ENCODE results near the gene BARHL1.

BARHL1 gene

GRCh38 chr9:132582276-132582785, at the start of gene BARHL1:
Gene BARHL1, plus strand, starts transcription at chr9:132582606. Its CDS starts 192 bp downstream, at chr9:132582798.
- DNase-seq = no peak

GRCh38 chr9:132534832-132535231, 47.6 kb upstream of the BARHL1 start:
- DNase-seq = no peak

DNA sequence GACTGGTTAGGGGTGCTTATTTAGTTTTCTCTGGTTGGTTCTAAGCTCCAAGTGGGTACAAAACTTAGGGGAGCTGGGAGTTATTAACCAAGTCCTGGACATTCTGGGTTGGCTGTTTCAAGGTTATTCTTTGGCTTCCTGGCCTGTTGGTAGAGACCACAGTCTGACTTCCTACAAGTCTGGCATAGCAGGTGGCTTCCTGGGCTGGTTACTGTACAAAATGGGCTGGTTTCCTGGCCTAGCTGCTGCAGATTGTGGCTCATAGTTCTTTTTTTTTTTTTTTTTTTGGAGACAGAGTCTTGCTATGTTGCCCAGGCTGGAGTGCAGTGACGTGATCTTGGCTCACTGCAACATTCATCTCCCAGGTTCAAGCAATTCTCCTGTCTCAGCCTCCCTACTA, 46.3 kb upstream of the BARHL1 start:
- no peak for DNase-seq

GRCh38 chr9:132537352-132537751, 45.1 kb upstream of the BARHL1 start:
- no peak for DNase-seq

- no peak for DNase-seq
Measured at GRCh38 chr9:132538071-132538470, 44.3 kb upstream of the BARHL1 start.

GRCh38 chr9:132539096-132539495, 43.3 kb upstream of the BARHL1 start:
- DNase-seq = no peak

- DNase-seq = no peak
Measured at GRCh38 chr9:132541051-132541450, 41.4 kb upstream of the BARHL1 start.

DNA sequence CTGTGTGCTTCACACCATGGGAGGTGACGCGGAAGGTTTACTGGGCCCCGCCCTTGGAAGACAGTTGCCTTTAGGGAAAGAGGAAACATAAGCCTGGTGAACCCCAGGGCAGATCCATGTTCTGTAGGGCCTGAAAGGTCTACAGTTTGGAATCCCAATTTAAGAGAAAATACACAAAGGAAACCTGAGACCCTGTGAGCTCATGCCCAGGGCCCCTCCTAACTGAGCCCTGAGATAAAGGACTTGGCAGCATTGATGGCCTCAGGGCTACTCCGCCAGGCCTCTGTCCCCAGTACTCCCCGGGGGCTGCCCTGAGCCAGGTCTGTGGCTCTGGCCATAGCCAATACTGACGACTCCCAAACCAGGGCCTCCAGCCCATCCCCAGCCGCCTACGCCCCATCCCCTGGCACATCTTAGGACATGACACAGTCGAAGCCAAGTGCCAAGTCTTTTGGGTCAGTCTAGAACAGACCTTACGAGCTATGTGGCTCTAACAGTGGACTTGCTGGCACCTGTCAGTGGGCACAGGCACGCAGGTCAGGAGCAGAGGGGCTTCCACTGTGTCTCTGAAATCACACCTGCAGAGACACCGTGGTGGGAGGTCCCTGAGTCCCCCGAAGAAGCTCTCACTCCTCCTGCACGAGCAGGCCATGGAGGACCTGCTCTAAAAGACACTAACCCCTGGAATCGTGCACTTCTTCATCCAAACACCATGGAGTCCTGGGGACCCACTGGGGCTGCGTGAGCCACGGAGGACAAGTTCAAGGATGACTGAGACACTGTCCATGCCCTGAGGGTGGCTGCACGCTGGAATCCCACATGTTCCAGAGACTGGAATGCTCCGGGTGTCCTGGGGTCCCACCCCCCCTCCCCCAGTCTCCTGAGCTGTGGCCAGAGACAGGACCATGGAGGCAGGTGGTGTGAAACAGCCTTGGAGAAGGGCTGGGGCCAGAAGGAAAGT, 40.3 kb upstream of the BARHL1 start:
- DNase-seq = no peak

- DNase-seq = no peak
Measured at GRCh38 chr9:132543251-132543650, 39.2 kb upstream of the BARHL1 start.

GRCh38 chr9:132543960-132544359, 38.4 kb upstream of the BARHL1 start:
- no peak for DNase-seq

DNA sequence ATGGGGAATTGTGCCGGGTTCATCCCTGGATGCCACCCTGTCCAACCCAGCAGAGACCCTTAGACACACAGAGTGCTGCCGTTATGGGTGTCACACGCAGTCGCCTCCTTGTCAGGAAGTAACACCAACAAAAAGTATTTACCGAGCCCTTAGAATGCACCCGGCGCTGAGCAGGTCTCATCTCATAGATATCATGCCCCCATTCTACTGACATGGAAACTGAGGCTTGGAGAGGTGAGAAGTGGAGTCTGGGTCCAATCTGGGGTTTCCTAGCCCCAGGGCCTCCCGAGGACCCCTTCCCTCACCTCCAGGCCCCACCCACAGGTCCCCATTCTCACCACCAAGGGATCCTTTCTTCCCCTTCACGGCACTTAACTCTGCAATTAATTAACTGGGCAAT, 36.8 kb upstream of the BARHL1 start:
- DNase-seq = no peak

DNA sequence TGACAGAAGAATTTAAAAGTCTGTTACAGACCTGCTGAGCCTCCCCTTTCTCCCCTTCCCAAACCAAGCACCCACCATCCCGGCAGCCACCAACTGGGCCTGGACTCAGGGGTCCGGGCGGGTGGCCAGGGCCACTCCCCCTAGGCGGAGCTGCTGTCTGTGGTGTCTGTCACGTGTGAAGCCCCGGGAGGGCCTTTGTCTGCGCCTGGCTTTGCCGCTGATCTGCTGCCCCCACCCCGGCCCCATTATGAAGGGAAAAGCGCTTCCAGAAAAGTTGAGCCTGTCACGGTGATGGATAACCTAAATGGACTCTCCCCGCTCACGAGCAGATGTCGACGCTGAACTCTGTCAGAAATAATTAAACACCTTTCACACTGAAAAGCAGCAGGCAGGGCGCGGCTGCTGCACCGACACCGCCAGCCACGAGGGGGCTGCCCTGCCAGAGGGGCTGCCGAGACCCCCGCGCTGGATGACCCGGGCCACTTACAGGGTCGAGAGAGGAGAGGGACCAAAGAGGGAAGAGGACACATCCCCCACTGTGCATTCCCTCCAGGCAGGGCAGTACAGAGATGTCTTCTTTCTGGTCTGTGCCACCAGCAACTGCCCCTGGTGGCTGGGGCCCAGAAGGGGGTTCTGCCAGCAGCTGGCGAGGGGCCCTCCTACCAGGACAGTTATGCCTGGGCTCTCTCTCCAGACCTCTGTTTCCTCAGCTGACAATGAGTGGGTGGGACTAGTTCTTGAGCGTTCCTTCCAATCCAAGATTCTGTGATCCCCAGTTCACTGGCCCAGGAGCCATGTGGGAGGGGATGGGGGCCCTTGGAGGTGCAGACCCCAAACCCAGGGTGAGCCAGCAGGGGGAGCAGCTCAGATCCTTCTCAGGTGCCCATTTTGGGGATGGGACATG, 36.0 kb upstream of the BARHL1 start:
- peak in 10 of 56 donors; percentile 0 to 34 (median 11) for DNase-seq

DNA sequence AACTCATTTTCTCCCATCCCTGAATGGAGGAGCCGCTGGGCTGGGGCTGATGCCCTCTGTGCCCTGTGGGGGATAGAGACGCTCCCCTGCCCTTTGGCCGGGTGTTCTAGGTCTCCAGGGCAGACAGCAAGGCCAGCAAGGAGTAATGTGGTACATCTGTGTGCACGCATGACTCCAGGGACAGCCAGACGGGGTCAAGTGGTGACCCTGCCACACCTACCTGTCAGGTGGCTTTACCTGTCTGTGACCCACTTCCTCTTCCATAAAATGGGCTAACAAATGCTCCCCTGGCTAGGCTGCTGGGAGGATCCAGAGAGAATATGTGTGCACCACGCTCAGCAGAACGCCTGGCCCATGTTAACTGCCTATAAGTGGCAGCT, 35.4 kb upstream of the BARHL1 start:
- no peak for DNase-seq

DNA sequence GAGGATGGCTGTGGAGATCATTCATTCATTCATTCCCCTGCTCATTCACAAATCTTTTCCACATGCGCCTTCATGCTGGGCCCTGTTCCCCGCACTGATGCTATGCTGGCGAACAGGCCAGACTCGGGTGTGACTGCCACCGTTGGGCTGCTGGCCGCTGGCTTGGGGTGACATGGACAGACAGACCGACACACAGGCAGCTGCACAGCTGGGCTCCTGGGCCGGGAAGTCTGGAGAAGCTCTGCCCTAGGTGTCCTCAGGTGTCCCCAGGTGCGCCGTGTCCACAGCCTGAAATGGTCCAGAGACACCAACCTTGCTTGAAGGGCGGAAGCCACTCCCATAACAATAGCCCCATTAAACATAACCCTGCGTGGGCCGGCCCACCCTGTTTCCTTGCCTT, 35.0 kb upstream of the BARHL1 start:
- no peak for DNase-seq

DNA sequence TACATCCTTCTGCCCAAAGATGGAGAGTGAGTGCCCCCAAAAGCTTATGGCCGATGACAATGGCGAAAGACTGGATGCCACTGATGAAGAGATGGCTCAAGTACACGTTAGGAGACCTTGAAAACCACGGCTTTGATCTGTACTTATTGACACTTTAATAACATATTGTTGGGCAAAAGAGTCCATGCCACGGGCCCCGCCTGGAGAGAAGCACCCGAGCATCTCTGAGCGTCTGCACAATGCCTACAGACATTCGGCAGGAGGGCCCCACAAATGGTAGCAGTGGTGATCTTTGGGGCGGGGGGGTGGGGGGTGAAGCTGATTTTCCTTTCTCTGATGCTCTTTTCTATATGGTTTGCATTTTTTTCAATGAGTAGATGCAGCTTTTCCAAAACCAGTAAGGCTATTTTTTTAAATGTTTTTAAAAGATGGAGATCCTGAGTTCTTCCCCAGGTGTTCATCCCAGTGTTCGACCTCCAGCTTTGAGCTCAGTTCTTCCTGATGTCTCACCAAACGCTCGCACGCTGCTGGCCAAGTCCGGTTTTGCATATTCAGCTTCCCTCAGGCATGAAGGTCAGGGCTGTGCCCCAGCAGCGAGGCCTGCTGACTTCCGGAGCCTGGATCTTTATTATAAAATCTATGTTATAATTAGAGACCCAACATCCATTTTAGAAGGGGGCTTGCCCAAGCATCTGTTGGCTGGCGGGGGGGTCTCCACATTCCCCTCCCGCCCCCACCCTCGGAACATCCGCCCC, 34.3 kb upstream of the BARHL1 start:
- no peak for DNase-seq

DNA sequence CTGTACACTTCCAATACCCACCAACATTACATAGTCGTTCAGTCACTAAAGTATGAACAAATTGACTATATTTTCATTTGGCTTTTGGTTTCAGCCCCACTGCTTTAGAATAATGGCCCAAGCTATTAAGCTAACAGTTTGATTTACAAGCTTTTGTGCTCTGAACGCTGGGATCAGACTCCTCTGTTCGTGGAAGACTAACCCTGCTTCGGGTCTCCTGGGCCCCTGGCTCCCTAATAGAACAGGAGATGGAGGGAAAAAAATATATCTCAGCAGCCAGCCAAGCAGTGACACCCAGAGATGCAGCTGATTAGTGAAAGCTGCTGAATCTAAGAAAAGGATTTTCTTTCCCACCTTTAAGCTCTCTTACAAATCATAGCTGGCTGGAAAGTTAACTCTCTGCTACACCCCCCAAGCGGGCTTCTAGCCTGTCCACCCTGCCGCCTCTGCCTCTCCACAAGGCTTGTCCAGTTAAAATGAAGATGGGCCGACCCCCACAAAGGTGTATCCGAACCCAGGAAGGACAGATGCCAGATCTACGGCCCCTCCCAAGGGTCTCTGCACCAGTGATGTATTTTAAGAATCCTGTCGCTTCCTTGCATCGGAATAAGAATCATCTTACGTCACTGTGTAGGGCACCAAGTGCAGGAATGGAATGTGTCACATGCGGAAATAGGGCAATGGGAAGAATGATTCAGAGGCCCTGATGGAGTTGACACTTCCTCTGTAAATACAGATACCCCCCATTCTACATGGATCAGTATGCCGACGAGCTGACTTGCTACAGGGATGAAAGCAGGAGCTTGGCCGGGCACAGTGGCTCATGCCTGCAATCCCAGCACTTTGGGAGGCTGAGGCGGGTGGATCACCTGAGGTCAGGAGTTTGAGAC, 33.4 kb upstream of the BARHL1 start:
- no peak for DNase-seq

- DNase-seq = no peak
Measured at GRCh38 chr9:132551556-132551955, 30.9 kb upstream of the BARHL1 start.

DNA sequence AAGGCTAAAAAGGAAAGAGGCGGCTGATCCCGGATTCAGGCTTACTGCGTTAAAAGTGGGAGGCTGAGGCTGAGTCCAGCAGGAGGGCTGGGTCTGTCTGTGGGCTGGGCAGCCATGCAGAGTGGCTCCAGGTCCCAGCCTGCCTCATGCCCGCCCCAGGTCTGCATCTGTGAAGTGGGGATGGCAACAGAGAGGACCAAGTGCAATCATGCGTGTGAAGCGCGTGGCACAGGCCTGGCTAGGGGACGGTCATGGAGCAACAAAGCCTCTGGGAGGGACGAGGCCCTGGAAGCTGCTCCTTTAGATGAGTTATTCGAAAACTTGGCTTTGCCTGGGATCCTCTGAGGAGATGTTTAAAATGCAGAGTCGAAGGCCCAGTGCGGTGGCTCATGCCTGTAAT, 30.4 kb upstream of the BARHL1 start:
- no peak for DNase-seq

GRCh38 chr9:132554755-132555154, 27.7 kb upstream of the BARHL1 start:
- no peak for DNase-seq

GRCh38 chr9:132555528-132555927, 26.9 kb upstream of the BARHL1 start:
- DNase-seq = no peak

All from amygdala (tissue), 56 donors.